ENCODE data around the gene LBP.

- TF ChIP-seq CTCF (conservative IDR thresholded peaks at IDR 0.05 in 1 of 2, IDR thresholded peaks at IDR 0.05 in 1 of 2; ENCODE audit: low read depth in 1 of 2, low read length in 2 of 2): no peak
- TF ChIP-seq EZH2 (IDR thresholded peaks at IDR 0.05; ENCODE audit: low read length, missing control alignments): no peak
Observed at GRCh38 chr20:38392356-38392755, 46.1 kb downstream of the LBP start.

Data from fibroblast of lung (primary cell).